Upper lobe of left lung (tissue), 4 donors: ENCODE measurements around the gene PIK3IP1.

Experiments
- CTCF ChIP-seq, 6 experiments: fragments of 450-650 bp in 4 of 6; fragments of 200-600 bp in 2 of 6; sonication (generic) in 2 of 6; IDR thresholded peaks; one replicate each; pipeline ENCODE4 v1.5.1; 2016 to 2019; ENCODE audit warnings: antibody characterized with exemption in 6 of 6
- EP300 ChIP-seq, 4 donors: sonication (generic); formaldehyde crosslinking; IDR thresholded peaks; one replicate each; pipeline ENCODE4 v1.5.1; 2017; ENCODE audit warnings: antibody characterized with exemption in 4 of 4, control low read depth in 2 of 4
- POLR2A ChIP-seq, 4 donors: fragments of 450-650 bp; IDR thresholded peaks; one replicate each; pipeline ENCODE4 v1.5.1; 2016 to 2017; ENCODE audit warnings: antibody characterized with exemption in 4 of 4, mild to moderate bottlenecking in 2 of 4
- POLR2AphosphoS5 ChIP-seq, 2 donors: sonication (generic); formaldehyde crosslinking; IDR thresholded peaks; one replicate each; pipeline ENCODE4 v1.5.1; 2017; ENCODE audit warnings: antibody characterized with exemption in 2 of 2

- TF ChIP-seq CTCF (IDR thresholded peaks at IDR 0.05): no peak
- TF ChIP-seq POLR2A (IDR thresholded peaks at IDR 0.05): no peak
- no peak for TF ChIP-seq POLR2AphosphoS5 (IDR thresholded peaks at IDR 0.05)
- no peak for TF ChIP-seq EP300 (IDR thresholded peaks at IDR 0.05)
These were observed 29.1 kb upstream of the PIK3IP1 start for GRCh38 chr22:31321421-31321820.
